NCI-H1417 treated with DMSO at 0.1 percent for 48 hours (cell line): Measurements from ENCODE around the gene AOPEP.

Experiments
- DNase-seq: peaks from one replicate; lab custom pipeline; 2025; lab: John Stamatoyannopoulos, UW

AOPEP gene

DNA sequence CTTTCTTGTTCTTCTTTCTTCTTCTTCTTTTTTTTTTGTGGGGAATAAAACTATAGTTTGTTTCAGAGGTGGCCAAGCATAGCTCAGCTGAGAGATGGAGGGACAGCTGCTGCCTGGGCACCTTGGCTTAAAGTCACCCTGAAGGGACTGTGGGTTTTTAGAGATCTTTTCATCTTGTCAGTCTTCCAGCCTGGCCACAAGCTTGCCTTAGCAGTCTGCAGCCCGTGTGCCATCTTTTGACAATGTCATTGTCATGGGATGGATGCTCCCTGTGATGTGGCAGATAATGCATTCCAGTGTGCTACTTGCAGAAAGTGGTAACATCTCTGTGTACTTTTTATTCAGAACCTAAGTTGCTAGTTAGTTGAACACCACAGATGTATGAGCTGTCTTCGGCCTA, 310.2 kb downstream of the AOPEP start:
- DNase-seq: no peak

DNA sequence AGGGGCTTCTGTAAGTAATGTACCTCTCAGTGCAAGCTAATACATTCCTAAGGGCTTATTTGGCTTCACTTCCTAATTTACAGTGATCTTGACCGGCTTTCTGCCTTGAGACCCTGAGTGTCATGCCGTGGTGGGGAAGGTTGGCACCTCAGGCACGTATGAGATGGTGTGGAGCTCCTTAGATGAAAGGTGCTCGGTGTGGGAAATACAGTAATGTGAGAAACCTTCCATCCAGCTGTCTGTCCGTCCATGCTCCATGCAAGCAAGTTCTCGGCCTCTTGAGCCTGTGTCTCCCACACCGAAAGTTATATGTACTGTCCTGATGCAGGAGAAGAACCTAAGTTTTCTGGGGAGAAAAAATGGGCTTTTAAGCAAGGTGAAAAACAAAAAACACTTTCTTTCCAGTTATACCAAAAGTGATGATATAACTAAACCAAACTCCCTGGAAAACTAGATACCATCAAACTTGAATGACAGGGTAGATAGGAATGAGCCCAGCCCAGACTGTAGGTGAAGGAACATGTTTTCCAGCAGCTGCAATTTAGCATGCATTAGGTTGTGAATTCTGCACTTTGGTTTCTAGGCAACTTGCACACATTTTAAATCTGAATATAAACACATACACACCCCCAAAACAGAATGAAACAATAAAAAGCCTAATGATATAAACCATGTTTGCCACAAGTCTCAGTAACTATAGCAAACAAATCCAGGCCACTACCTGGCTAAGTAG, 311.5 kb downstream of the AOPEP start:
- no peak for DNase-seq

DNA sequence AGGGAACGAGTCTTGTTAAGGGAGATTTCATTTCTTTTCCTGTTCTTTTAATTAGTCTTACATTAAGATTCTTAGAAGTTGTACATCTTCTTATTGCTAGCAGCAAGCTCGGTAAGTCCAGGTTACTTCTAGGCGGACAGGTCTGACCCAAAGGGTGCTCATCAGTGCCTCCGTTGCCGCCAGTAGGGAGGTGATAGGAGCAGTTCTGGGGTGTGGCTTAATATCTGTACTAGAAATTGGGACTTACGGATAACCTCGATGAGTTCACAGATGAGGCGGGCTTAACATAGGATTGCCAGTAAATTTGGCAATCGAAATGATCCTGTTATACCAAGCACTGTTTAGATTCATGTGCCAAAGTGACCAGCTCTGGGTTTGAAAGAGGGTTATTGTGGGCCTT, 312.2 kb downstream of the AOPEP start:
- no peak for DNase-seq

DNA sequence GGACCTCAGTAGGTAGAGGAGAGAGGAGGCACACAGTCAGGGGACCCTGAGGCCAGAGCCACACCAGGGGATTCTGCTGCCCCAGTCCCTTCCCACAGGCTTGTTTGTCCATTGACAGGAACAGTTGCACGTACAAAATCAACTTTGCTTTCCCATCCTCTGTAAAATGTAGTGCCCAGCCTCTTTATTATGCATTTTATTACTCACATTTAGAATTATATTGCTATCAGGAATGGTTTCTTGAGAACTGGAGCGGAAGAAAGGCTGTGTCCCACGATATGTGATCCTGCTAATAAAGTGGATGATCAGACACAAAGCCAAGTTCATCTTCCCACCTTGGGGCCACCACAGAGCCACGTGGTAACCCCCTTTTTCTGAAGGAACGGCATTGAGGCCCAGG, 313.6 kb downstream of the AOPEP start:
- DNase-seq: no peak

DNA sequence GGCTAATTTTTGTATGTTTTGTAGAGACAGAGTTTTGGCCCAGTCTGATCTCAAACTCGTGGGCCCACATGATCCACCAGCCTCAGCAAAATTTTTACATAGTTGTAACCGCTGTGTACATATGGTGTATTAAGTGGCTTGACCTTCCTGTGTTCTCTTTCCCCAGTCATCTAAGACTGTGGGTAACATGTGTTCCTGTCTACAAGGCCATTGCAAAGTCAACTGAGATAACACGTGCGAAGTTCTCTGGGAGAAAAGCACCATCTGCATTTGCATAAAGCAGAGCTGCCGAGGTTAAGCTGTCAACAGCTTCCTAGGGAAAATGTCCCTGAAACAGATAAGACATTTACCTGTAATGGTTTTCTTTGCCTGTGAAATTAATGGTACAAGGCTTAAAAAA, 317.3 kb downstream of the AOPEP start:
- no peak for DNase-seq

DNA sequence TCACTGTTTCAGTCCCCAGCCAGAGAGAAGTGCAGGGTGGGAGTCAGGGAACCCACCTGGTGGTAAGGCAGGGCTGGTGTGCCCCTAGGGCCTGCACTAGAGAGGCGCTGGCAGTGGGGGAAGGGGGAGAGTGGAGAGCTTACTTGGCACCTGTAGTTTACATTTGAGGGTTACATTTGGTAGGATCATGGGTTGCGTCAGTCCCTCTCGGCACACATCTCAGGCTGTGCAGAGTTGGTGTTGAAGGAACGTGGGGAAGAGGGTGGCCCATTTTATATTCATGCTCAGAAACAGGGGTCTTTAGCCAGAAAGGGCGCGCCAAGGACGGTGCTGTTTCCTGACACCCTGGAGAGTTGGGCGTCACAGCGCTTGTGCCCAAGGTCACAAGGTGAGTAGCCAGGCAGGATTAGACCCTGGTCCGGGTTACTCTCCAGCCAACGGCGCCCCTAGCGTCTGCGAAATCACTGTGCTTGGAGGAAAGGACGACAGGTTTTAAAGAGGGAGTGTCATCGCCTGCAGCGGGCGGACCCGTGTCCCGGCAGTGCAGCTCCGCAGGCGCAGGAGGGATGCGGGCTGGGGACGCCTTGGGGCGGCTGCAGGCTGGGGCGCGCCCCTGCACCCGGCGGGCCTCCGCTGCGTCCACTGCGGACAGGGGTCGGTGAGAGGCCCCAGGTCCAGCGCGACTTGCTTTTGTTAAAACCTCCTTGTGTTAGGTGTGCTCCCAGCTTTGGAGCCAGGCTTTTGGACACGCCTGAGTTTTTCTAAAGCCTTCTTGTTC, 318.4 kb downstream of the AOPEP start:
- DNase-seq: no peak

DNA sequence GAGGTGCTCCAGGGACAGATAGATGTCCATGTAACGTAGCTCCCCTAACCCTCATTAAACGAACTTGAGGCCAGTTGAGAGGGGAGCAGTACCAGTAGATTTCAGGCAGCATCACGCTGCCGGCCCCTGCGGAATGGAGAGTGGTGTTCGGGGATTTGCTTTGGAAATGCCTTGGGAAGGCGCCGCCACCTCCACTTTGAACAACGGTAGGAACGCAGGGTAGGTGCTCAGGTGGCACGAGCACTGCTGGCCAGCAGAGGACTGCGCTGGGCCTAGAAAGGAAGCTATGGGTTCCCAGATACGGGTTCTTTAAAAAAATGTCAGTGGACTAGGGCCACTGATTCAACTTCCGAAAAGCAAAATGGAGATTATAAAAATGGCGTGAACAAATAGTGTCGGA, 319.3 kb downstream of the AOPEP start:
- no peak for DNase-seq

DNA sequence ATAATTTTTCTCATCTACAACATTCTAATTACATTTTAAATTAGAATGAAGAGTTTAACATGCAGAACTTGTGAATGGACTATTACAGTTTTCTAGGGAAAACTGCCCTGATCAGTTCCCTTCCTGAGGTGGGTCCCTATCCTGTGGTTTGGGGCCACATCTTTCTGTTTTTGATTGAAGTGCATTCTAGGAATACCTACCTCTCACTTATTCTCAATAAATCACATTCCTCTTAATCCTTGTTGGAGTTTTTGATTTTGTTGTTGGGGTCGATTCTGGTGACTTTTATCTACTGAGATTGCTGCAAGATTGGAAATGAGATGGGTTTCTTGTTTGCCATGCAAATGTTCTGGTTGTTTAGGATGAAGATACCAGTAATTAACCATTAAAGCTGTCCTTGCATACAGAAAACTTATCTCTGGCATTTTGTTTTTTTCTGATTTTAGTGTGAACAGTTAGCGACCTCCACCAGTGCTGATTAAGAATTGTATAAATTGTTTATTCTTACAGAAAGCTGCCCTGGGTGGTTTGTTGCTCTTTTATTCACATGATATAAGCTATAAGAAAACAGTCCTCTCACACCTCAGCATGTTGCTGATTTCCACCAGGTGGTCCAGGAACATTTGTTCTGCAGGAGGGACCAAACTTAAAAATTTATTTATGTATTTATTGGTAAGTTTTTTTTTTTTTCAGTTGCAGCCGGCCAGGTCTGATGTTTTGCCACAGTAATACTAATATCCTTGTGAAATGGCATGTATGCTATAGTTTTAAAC, 321.1 kb downstream of the AOPEP start:
- DNase-seq: no peak

DNA sequence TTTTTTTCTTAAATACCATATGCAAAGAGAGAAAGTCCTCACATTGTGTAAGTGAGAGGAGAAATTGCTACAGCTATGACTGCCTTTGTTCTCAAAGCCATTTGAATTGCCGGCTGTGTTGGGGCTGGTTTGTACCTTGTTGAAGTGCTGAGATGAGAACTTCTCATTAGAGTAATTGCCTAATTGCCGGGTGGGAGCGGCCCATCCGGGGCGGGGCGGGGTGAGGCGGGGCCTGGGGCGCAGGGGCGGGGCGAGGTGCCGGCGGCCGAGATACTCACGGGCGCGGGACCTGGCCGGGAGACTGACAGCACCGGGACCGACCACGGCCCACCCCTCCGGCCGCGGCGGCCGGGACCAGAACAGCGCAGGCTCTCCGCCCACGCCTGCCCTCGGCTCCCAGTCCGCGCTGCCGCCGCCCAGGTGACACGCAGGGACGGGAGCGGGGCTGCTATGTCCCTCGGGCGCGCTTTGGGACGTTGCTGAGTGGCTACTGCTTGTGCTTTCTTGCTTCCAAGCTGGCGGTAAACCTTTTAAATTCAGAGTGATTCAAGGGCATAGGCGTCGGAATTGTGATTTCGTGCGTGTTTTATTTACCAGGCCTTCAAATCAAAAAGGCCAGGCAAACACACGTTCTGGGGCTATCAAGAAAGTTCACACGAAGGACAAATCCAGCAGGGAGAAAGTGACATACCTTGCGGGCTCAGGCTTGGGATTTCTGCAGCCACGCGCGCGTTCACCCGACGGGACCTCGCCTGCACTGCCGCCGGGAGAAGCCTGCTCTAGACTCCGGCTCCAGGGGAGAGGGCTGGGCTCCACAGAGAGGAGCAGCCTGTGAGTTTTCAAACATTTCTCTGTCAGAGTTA, 322.0 kb downstream of the AOPEP start:
- DNase-seq: peak; percentile 33

DNA sequence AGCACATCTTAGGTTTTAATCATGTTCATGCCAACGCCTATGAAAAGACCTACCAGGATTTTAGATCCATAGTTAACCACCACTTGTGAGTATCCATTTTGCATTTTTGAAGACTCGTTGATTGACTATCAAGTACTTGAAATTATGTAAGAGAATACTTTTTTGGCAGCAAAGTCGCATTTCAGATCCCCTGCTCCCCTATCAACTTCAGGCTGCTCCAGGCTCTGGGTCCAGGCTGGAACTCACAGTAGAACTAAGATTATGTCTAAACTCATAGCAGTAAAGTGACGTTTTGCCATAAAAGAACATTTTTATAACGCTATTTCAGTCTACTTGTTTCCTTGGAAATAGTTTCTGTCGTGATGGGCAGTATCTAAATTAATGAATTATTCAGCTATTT, 323.3 kb downstream of the AOPEP start:
- no peak for DNase-seq

DNA sequence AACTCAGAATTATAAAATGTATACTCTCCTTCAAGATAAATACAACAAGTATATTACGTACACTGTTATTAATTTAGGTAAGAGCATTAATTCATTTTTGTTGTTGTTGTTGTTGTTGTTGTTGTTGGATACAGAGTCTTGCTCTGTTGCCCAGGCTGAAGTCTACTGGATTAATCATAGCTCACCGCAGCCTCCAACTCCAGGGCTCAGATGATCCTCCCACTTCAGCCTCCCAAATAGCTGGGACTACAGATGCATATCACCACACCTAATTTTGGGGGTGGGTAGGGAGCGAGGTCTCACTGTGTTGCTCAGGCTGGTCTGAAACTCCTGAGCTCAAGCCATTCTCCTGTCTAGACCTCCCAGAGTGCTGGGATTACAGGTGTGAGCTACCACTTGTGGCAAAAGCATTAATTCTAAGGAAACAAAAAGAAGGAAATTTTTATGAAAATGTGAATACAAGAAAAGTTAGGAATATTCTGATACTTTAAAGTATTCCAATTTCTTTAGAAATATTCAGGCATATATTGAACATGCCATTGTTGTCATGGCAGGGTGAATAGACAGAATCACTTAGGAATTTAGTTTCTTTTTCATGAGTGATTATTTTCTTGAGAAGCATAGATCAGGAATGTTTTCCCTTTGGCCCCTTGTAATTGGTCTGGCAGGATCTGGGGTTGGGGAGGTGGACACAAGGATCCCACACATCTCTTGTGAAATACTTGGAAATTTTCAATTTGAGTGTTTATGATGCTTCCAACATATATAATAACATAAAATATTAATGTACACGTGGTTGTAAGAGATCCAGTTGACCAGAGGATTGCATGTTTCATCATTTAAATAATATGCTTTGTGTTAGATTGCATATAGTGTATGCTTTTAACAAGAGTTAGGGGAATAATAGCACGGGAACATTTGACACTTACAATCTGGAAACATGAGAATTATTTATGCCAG, 327.4 kb downstream of the AOPEP start:
- DNase-seq: no peak

DNA sequence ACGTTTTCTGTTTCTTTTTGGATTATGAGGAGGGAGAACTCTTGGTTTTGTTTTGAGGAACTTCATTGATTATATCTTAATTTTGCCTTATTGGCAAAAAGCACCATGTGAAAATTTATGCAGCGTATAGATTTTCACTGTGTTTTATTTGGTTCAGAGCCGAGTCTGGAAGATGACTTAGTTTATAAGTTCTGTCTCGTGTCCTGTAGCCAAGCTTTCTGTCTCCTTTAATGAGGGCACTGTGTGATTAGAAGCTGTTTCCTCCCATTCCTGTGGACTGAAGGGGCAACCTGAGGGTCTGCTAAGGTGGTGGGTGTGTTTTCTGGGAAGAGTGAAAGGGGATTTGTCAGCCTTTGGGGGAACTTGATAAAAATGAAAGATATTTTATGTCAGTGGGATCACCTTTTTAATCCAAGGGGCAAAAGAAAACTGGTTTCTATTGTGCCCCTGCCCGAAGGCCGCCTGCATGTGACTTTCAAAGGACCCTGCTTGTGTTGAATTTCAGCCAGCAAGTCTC, 328.9 kb downstream of the AOPEP start:
- DNase-seq: no peak

DNA sequence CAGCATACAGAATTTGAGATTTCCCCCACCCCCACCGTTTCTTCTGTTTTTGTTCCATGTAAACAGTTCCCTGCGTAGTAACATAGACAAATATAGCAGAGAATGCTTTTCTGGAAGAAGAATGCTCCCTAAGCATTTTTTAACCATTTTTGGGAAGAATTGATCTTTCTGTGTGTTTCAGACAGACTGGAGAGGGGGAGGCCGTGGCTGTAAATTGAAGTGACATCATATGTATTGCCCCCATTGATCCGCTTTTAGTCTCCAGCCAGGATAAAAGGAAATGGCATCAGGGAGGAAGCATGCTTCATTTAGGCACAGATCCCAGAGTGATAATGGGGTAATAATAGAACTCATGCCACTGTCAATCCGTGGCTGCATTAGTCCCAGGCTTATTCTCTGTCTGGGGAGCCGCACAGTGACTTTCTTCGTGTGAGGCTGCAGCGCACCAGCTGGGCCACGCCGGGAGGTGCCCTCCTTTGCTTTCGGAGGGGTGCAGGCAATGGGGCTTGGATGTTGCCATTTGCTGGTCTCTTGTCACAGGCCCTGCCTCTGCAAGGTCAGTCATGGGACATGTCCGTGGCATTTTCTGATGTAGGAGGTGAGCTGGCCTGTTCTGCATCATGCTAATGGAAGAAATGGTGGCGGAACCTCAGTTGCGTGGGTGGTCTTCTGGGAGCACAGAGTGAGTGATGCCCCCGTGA, 329.5 kb downstream of the AOPEP start:
- DNase-seq: no peak

DNA sequence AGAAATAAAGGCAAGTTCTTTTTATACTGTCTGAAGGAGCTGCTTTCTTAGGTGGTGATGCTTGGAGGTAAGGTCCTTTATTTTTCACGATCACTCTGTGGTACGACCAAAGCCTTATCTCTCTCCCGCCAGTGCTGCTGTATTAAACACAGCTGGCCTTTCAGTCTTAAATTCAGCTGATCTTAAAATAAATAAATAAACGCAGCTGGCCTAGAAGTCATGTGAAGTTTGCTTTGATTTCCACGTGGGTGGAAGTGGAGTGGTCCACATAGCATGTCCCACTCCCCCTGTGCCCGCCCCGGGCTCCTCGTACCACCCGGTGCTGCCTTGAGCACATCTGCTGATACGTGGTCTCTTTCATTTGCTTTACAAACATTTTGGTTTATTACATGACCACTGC, 330.6 kb downstream of the AOPEP start:
- no peak for DNase-seq

DNA sequence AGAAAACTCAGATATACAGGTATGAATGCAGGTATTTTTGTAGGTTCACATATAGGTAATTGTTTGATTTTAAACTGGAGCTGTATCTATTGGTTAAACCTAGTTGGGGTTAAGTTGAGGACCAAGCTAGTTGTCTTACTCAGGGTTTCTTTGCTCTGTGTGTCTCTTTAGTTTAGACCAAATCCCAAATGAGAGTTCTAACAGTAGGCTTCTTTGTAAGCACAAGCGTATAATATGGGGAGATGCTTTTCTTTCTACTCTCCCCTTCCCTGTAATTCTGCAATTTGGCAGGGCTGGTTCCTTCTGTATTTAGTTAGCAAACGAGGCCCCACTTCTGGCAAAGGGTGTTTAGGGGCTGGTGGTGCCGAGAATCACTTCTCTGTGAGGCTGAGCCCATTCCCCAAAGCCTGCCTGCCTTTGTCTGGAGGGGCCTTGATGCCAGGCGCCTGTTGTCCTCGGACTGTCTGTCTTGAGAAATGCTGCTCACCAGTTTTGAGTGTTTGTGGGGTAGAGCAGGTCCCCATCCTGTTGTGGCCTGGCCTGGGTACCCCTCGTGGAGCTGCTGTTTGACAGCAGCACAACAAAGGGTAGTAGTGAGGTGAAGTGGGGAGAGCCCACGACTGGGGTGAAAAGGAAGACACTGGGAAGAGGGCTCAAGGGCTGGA, 331.8 kb downstream of the AOPEP start:
- DNase-seq: no peak

DNA sequence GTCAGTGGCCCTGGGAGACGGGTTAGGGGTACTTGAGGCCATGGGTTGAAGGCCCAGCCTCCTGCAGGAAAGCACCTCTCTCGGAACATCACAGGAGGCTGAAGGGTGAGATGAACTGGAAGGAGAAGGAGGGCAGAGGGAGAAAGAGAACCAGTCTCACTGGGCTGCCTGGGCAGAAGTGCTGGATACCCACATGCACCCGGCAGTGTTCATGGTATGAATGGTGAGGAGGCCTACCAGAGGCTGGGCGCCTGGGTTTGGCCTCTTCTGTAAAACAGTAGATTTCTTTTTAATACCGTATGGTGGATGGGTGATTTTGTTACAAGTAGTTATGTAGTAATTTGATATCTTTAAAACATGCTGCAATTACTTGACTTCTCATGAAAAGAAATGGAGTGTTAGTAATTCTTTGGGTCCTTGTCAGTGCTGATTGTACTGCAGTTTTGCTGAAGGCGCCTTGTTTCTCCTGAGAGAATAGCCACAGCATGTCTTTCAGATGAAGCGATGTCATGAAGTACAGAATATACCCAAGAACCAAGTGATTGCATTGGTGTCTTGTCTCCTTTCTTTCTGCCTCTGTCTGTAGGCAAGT, 332.4 kb downstream of the AOPEP start:
- no peak for DNase-seq

DNA sequence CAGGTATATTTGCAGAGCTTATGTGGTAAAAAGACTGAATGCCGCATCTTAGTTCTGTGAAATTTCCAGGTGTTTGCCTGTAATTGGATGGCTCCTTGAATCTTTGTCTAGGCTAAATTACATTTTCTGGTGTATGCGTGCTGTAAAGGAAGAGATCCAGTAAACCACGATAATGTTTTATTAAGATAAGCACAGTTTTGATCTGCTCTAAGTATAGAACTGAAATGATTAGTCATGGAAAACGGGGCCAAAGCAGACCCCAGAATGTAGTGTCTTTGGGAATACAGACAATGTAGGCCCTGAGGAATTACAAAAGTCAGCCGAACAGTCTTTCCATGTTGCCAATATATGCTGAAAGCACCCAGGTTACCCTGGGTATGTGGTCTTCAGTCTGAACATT, 333.7 kb downstream of the AOPEP start:
- no peak for DNase-seq

DNA sequence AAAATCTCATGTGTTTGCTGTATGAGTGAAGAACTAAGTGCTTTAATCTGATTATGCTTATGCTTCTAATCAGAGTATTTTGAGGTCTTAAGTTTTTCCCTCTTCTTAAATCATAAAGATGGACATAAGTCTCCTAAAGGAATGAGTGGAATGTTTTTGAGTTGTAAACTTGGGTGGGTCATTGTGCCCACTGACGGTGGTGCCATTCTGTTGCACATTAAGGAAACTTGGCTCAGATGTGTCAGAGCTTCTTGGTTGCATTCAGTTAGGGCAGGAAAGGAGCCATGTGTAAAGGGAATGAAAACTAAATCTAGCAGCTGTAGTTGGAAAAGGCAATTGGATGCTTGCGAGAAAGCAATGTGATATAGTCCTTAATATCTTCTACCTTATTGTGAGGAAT, 334.4 kb downstream of the AOPEP start:
- no peak for DNase-seq
